ENCODE measurements around the gene BICC1. TPM values are rescaled to one million over a fixed set of nuclear protein-coding genes. Genes with fewer than 3 reads are reported as not detected.
A peak's percentile ranks its signal among the peaks of the same experiment; 100 is the strongest.

The BICC1 gene
- total RNA-seq, 1 experiment from 2014 or later = 13.9 TPM

GRCh38 chr10:58560068-58560467 is 47.4 kb downstream of the BICC1 start:
- no peak overlapping the region for H3K9ac ChIP-seq (ENCODE audit: low read length)
- no peaks in the 10 kb centered on the region for H3F3A ChIP-seq (ENCODE audit: low read length, unreplicated experiment)
- no TSS peak for BruUV-seq (replicated peaks)
- H3K36me3 ChIP-seq (ENCODE audit: low read depth, low read length) = peaks cover 12% of the 10 kb centered on the region; the same call in 1 of the 2 replicates
- no peak overlapping the region for H3K27ac ChIP-seq (ENCODE audit: low read length)
- ChIA-PET CTCF (no interaction called here), POLR2A (ENCODE audit: unreplicated experiment) (no interaction called here)
- no peaks in the 10 kb centered on the region for H3K27me3 ChIP-seq (ENCODE audit: low read length)
- peaks cover 17% of the 10 kb centered on the region for H3K4me1 ChIP-seq (ENCODE audit: insufficient read depth, low read length)
- intact Hi-C loops (cut with micrococcal nuclease) = no loop called here
- no peak overlapping the region for H3K4me3 ChIP-seq (ENCODE audit: low read length)
- H4K20me1 ChIP-seq (ENCODE audit: low read length) = no peaks in the 10 kb centered on the region
- TF ChIP-seq CTCF (conservative IDR thresholded peaks at IDR 0.05; ENCODE audit: low read depth, low read length) (no peak), EZH2phosphoT487 (IDR thresholded peaks at IDR 0.05; ENCODE audit: borderline replicate concordance, low read length) (no peak), EZH2 (IDR thresholded peaks at IDR 0.05; ENCODE audit: low read length, unreplicated experiment) (no peak)
- H2AFZ ChIP-seq (ENCODE audit: low read length) = no peak overlapping the region
- ATAC-seq = peak; percentile 59
- H3K4me2 ChIP-seq (ENCODE audit: low read length) = peak overlapping the region; percentile 15; the same call in 1 of the 2 replicates
- peaks cover 71% of the 10 kb centered on the region for H3K79me2 ChIP-seq (ENCODE audit: low read length)
- DNase-seq = peak; percentile 36
- no peaks in the 10 kb centered on the region for H3K9me2 ChIP-seq (replicated peaks; ENCODE audit: low read length)
- H3K9me3 ChIP-seq (ENCODE audit: low read length) = peaks cover 19% of the 10 kb centered on the region

- Histone ChIP-seq H4K20me1 (ENCODE audit: low read length) (no peaks in the 10 kb centered on the region), H3K9me2 (replicated peaks; ENCODE audit: low read length) (no peaks in the 10 kb centered on the region), H3K9ac (ENCODE audit: low read length) (no peak overlapping the region), H2AFZ (ENCODE audit: low read length) (no peak overlapping the region), H3K4me3 (ENCODE audit: low read length) (no peak overlapping the region), H3K27ac (ENCODE audit: low read length) (no peak overlapping the region), H3F3A (ENCODE audit: low read length, unreplicated experiment) (no peaks in the 10 kb centered on the region), H3K4me2 (ENCODE audit: low read length) (no peak overlapping the region), H3K9me3 (ENCODE audit: low read length) (peaks cover 7% of the 10 kb centered on the region), H3K36me3 (ENCODE audit: low read depth, low read length) (peaks cover 3% of the 10 kb centered on the region; the same call in 1 of the 2 replicates), H3K79me2 (ENCODE audit: low read length) (peaks cover 40% of the 10 kb centered on the region), H3K4me1 (ENCODE audit: insufficient read depth, low read length) (no peaks in the 10 kb centered on the region), H3K27me3 (ENCODE audit: low read length) (peaks cover 3% of the 10 kb centered on the region; the same call in 1 of the 2 replicates)
- ChIA-PET POLR2A (ENCODE audit: unreplicated experiment) (no interaction called here), CTCF (no interaction called here)
- no peak for TF ChIP-seq CTCF (conservative IDR thresholded peaks at IDR 0.05; ENCODE audit: low read depth, low read length)
- no peak for TF ChIP-seq EZH2 (IDR thresholded peaks at IDR 0.05; ENCODE audit: low read length, unreplicated experiment)
- TF ChIP-seq EZH2phosphoT487 (IDR thresholded peaks at IDR 0.05; ENCODE audit: borderline replicate concordance, low read length) = no peak
- intact Hi-C loops (cut with micrococcal nuclease) = no loop called here
- DNase-seq (no peak), ATAC-seq (no peak)
- BruUV-seq (replicated peaks) = no TSS peak
Observed at GRCh38 chr10:58565271-58565670, 52.6 kb downstream of the BICC1 start.

- H3K36me3 ChIP-seq (ENCODE audit: low read depth, low read length) = no peaks in the 10 kb centered on the region
- H4K20me1 ChIP-seq (ENCODE audit: low read length) = no peaks in the 10 kb centered on the region
- H3K27ac ChIP-seq (ENCODE audit: low read length) = no peak overlapping the region
- H3K9ac ChIP-seq (ENCODE audit: low read length) = no peak overlapping the region
- H3K9me2 ChIP-seq (replicated peaks; ENCODE audit: low read length) = no peaks in the 10 kb centered on the region
- H3K79me2 ChIP-seq (ENCODE audit: low read length) = peaks cover 20% of the 10 kb centered on the region; the same call in 1 of the 2 replicates
- no peaks in the 10 kb centered on the region for H3F3A ChIP-seq (ENCODE audit: low read length, unreplicated experiment)
- H3K4me1 ChIP-seq (ENCODE audit: insufficient read depth, low read length) = no peaks in the 10 kb centered on the region
- H3K4me2 ChIP-seq (ENCODE audit: low read length) = no peak overlapping the region
- H3K27me3 ChIP-seq (ENCODE audit: low read length) = peaks cover 10% of the 10 kb centered on the region; the same call in 1 of the 2 replicates
- ATAC-seq (no peak), DNase-seq (no peak)
- no TSS peak for BruUV-seq (replicated peaks)
- intact Hi-C loops (cut with micrococcal nuclease) = no loop called here
- ChIA-PET CTCF (no interaction called here), POLR2A (ENCODE audit: unreplicated experiment) (no interaction called here)
- no peak for TF ChIP-seq EZH2phosphoT487 (IDR thresholded peaks at IDR 0.05; ENCODE audit: borderline replicate concordance, low read length)
- TF ChIP-seq EZH2 (IDR thresholded peaks at IDR 0.05; ENCODE audit: low read length, unreplicated experiment) = no peak
- no peak for TF ChIP-seq CTCF (conservative IDR thresholded peaks at IDR 0.05; ENCODE audit: low read depth, low read length)
- no peak overlapping the region for H3K4me3 ChIP-seq (ENCODE audit: low read length)
- no peak overlapping the region for H2AFZ ChIP-seq (ENCODE audit: low read length)
- no peaks in the 10 kb centered on the region for H3K9me3 ChIP-seq (ENCODE audit: low read length)
Observed at GRCh38 chr10:58567652-58568051, 55.0 kb downstream of the BICC1 start.

Measured in PC-3 (cell line).